ENCODE measurements around the gene GRIN2B.

GRIN2B gene

DNA sequence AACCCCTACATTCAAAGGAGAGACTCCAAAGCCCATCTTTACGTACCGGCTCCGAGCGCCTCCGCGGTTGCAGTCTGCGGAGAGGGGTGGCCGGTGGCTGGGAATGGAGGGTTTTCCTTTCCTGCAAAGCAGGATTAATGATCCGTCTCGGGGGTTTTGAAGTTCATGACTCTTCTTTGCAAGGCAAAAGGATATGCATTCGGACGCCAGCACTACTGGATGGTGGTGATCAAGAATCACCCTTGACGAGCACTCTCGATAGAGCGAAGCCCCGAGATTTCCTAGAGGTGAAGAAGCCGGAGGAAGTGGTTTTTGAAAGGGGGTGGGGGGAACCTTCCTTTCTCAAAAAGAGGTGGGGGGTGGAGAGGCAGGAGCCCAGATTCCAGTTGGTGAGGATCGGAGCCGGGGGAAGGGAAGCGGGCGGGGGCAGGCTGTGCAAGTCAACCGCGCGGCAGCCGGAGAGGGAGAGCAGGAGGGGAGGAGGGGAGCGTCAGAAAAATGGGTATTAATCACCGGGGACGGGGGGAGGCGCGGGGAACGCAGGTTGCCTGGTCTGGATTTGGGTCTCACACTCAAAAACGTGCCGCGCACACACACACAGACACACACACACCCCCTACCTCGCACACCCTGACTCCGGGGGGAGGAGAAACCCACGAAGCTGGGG lies at the start of gene GRIN2B:
TSS of gene GRIN2B (minus strand) at position 307 of the 667 bp plus-strand sequence. CDS start 115,394 bp downstream, outside the sequence.
- DNase-seq (ENCODE audit: low read depth, low spot score) = no peak

DNA sequence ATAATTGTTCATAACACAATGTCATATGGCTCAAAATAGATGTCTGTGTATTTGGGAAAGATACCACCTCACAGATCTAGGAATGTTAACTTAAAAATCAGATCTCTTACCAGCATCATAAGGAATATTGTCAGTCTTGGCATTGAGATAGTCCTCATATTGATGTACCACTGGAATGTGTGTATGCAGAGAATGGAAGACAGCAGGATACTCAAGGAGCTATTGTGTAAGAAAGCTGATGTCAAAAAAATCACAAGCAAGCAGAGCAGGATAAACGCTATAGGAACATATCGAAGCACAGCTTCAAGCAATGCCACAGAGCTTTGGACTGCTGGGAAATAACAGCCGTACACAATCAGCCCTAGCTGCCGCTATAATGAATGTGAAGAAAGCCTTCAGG lies 45.1 kb upstream of the GRIN2B start:
- DNase-seq (ENCODE audit: low read depth, low spot score) = no peak

DNA sequence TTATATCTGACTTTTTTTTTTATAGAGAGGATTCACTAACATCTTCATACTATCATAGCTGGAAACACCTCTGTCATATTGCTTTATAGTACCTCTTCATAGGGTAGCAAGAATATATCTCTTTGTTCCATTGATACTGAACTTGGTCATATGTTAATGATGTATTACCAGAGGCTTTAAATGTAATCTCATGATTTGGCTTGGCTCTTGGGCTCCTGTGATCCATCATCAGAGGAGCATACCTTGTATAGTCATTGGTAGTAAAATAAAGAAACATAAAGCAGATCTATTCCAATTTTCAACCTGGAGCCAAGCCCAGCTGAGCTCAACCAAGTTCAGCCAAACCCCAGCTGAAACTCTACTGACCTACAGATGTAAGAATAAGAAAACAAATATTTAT lies 43.2 kb upstream of the GRIN2B start:
- no peak for DNase-seq (ENCODE audit: low read depth, low spot score)

DNA sequence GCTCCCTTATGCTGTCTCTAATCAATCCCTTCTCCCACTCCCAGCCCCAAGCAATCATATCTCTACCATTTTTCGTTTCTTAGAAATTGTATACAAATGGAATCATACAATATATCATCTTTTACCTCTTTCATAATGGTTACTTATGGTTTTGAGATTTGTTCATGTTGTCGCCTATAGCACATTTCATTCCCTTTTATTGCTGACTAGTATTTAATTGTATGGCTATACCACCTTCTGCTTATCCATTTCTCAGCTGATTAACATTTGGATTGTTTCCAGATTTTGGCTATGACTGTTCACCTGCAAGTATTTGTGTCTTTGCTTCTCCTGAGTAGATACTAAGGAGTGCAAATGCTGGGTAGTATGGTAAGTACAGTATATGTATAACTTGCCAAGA lies 36.7 kb upstream of the GRIN2B start:
- DNase-seq (ENCODE audit: low read depth, low spot score) = no peak

DNA sequence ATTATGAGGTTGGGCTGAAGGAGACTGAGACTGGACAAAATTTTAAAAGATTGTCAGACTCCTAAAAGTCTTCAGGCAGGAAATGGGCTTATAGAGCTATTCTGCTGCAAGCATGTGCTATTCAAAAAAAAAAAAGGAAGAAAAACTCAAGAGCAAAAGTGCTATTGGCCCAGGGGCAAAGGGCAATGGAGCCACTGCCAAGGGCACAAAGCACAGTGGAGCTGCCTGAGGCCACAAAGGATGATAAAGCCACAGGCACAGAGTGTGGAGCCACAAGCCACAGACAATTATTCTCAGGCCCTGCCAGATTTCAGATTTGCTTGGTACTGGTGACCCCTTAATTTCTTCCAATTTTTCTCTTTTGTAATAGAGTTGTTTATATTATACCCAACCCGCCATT lies 29.6 kb upstream of the GRIN2B start:
- no peak for DNase-seq (ENCODE audit: low read depth, low spot score)

DNA sequence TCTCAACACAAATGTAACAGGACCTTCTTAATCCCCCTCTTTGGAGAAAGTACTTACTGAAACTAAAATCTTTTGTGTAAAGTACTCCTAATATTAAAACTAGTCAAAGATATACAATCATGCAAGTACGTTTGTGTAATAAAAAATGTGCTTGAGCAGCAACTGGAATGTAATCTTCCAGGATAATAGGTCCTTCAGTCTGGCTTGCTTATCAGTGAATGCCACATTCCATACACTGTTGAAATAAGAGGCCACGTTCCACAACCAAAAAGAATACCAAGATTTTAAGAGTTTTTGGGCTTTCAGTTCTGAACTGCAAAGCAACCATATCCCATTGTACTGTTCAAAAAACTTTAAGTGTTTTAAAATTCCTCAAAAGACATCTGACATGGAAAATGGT lies 26.2 kb upstream of the GRIN2B start:
- no peak for DNase-seq (ENCODE audit: low read depth, low spot score)

DNA sequence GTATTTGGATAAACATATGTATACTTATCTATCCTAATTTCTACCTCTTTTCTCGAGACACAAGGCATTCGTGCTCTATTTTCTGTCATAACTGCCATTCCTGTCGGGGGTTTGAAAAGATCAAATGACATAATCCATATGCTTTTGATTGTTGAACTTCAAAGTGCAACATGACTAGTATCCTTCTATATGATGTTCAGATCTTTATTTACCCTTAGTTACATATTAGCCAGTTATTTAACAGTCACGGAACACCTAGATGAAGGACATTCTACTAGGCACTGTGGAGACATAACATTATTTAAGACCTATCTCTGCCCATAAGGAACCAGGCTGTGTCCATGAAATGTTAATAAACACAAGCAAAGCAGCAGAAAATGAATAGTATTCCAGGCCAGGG lies 11.2 kb upstream of the GRIN2B start:
- no peak for DNase-seq (ENCODE audit: low read depth, low spot score)

DNA sequence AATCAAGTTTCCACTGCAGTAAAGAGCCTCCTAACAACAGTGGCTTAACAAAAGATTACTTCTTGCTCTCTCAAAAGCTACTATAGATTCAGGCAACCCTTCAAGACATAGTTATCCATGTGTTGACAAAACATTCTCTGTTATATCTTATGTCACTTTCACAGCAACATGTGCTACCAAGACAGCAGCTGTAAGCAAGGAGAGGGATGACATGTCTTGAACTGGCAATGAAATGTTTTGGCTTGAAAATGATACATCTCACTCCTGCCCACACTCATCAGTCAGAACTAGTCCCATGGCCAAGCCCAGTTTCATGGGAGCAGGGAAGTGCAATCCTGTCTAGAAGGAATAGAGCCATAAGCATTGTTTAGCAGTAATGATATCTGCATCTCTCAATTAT lies 10.7 kb upstream of the GRIN2B start:
- DNase-seq (ENCODE audit: low read depth, low spot score) = no peak

DNA sequence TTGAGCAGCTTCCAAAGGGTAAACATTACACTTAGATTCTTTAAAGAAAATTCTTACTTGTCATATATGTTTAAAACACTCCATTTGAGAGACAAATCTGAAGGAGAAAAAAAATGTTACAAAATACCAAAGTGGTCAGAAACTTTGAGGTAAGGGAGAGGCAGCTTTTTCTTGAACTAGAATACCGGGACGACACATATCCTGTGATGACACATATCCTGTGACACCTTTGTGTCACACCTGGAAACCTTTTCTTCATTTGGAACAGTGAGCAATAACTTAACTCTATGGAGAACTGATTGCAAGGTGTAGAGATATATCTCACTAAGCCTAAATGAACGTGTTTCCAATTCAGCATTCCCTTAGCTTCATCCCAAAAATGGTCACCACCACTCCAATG lies 4.6 kb upstream of the GRIN2B start:
- no peak for DNase-seq (ENCODE audit: low read depth, low spot score)

DNA sequence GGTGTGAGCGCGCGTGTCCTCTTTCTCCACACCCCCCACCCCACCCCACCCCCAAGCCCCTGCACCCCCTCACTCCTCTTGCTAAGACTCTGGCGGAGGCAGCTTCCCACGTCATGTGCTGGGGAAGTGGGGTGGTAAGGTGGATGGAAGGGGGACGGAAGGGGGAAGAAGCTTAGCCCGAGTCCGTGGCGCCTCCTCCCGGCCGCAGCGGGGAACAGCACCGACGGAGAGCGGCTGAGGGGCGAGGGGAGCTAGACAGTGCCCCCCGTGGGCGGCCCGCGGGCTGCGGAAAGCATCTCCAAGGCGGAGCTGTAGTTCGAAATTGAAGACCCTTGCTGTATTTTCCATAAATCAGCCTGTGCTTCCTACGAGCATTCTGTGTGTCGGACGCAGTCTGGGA lies 588 bp upstream of the GRIN2B start:
- DNase-seq (ENCODE audit: low read depth, low spot score) = no peak

DNA sequence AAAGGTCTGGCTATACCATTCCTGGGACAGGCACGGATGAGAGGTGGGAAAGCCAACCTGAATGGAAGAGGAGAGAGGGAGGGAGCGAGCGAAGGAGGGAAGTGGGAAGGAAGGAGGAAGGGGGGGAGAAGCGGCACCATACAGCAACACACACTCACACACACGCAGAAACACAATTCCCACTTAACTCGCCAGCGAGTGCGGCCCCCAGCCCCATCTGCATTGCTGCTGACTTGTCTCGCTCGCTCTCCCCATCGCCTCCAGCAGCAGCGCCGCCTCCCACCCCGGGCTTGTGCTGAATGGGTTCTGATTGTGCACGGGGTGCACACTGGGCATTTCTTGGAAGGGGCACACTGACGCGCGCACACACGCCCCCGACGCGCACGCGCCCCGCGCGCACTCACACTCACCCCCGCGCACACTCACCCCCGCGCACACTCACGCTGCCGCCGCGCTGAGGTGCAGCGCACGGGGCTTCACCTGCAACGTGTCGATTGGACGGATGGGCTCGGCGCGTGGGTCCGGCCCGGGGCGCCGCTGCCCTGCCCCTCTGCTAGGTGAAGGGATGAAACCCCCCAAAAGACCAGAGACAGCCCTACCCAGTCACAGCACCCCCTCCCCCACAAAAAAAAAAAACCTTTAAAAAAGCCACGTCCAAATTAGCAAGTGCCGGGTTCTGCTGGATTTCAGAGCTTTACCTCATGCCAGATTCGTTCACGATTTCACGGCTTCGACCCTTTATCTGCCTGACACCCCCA lies 685 bp downstream of the GRIN2B start:
- DNase-seq (ENCODE audit: low read depth, low spot score) = no peak

DNA sequence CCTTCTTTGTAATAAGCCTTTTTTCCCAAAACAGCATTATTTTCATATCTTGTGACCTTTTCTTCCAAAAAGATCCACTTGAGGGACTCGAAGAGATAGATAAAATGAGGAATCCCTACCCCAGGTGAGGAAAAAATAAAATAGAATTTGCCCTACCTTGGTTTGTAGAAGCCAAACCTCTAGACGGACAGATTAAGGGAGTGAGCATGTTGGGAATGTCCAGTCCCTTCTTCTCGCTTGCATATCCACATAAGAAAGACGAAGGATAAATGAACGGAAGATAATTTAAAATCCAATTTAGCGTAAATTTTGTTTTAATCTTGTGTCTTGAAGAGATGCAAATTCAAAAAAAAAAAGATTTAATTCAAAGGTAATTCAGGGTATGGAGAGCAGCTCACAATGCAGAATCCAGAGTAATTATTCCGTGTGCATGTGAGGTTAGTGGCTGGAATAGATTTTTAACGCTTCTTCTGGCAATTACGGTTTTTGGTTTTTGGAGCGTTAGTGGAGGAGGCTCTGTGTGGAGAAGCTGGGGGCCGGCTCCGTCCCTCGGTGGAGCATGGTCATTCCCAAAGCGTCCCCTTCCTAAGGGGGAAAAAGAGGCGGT lies 1.5 kb downstream of the GRIN2B start:
- no peak for DNase-seq (ENCODE audit: low read depth, low spot score)

DNA sequence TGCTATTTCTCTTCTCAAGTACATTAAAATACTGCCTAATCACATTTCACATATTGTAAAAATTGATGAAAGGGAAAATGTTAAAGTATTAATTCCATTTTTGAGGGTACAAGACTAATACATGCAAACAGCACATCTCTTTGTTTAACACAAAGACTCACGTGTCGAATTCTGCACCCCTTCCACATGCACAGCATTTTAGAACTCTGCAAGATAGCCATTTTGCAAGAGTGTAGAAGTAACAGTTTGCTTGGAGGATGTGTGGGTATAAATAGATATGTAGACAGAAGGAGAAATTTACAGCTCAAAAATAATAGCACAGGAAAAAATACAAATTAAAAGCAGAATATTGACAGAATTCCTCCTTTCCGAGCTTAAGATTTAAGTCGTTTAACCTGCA lies 2.5 kb downstream of the GRIN2B start:
- no peak for DNase-seq (ENCODE audit: low read depth, low spot score)

DNA sequence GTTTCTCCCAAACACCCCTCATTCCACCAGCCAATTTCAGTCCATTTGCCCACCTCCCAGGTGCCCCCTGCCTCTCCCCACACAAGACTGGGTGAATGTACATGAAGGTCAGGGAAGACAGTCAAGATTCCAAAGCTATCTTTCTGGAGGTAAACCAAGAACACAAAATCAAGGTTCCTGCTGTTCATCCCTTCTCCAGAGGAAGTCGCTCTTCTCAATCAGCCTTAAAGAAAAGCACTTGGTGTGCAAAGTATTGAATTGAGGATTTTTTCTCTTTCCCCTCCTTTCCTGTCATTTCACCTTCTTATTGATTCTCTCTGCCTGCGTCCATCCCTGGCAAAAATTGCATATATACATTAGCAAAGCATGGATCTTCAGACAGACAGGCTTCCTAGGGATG lies 4.5 kb downstream of the GRIN2B start:
- DNase-seq (ENCODE audit: low read depth, low spot score) = no peak

DNA sequence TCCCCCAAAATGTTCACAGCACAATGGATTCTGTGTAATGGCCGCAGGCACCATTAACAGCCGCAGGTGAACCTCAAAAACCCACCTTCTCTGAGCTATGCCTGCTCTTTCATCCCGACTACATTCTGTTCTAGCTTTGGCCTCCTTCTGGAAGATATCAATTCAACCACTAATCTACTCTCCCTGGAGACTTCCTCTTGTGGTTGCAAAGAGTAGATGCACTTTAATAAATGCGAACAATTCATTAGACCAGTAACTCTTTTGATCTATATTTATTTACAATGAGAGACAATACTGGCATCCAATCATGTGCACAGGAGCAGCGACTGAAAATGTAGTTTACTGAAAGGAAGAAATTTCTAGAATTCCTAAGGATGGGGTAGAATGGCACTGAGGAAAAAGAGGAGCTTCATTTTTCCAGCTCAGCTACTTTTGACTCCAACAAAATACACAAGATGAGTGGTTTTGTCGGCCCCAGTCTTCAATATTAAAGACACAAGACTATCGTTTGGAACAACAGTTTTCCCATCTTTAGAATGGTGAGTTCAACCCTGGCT lies 5.3 kb downstream of the GRIN2B start:
- DNase-seq (ENCODE audit: low read depth, low spot score) = no peak

DNA sequence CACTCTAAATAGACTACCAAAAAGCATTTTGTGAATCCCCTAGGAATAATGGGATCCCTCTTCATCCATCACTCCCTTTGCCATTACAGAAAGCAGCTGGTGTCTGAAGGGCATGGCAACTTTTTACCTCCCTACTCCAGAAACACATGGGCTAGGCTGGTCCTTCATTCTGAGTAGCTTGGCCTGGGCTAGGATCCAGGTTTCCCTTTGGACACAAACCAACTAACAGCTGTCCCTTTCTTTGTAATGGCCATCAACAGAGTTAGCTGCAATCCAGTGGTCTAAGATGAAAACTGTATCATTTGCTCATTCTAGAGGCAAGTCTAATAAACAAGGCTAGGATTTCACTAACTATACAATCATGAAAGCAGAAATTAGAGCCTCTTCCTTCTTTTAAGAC lies 7.4 kb downstream of the GRIN2B start:
- no peak for DNase-seq (ENCODE audit: low read depth, low spot score)

DNA sequence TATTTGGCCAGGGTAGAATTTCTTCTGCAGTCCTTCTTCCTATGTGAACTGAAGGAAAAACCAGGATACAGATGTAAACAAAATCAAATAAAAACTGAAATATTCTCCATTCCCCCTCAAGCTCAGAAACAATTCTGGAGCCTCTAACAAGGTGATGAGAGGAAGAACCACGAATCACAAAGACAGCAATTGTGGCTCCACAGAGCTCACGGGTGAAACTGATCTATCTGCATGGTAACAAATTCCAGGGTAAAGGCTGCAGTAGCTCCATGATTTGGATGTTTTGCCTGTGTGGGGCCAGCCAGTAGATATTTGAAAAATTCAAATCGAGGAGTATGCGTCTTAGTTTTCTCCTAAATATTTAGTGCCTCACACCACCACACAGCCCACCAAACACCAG lies 10.6 kb downstream of the GRIN2B start:
- DNase-seq (ENCODE audit: low read depth, low spot score) = no peak

DNA sequence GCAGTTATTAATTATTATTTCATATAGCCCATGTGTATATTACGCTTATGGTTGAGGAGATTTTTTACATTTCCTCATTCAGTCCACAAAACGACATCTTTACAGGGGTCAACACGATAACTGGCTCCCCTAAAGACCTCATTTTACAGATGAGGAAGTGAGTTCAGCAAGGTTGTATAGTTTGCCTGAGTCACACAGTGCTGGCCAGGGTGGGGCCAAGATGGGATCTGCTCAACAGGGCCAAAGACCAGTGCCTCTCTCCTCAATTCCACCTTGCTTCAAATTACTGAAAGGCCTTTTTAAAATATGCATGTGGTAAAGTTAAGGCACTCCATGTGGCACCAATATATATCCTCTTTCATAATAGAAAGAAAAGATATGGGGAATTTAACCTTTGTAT lies 13.1 kb downstream of the GRIN2B start:
- DNase-seq (ENCODE audit: low read depth, low spot score) = no peak

DNA sequence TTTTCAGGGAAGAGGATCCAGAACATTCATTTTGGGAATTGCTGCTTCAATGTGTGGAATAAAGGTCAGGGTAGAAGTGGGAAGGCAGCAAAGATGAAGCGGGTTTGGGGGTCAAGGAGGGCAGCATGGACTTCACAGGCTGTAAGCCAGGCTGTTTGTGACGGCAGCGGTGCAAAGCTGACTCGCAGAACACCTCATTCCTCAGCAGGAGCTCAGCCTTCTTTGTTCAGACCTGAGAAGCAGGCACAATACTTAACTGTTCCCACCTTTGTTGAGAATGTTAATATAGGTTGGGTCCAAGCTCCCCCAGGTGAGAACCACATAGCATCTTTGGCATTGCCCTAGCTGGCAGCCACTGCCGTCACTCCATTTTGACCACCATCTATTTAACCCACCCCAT lies 16.7 kb downstream of the GRIN2B start:
- no peak for DNase-seq (ENCODE audit: low read depth, low spot score)

DNA sequence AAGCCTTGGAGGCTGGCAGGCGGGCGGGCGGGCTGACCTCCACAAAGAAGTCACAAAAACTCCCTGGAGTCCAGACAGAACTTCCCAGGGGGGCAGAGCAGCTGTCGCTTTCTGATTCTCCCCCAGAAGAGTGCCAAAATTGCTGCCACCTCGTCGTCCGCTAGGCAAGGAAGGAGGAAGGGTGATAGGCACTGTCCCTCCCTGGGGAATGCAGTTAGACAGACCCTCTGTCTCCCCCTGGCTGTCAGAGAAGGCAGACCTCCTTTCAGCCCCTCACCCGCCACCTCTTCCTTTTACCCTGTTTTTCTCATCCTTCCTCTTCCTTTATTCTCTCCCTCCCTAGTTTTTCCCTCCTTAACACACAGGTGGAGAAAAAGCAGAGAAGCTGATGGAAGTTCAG lies 18.7 kb downstream of the GRIN2B start:
- DNase-seq (ENCODE audit: low read depth, low spot score) = no peak

DNA sequence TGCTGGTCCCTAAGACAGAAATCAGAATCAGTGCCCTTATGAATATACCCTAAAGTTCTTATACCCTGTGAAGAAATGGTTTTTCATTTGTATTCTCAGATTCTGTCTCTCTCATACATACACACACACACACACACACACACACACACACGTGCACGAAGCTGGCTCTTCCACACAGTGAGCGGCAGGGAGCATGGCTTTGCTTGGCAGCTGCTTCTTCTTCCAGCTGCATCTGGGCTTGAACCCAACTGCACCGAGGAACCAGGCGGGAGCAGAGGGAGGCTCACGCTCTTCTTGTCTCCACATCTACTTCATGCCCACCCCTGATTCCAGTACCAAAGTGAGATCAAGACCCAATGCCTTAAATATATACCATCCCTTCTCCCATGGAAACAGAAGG lies 19.4 kb downstream of the GRIN2B start:
- no peak for DNase-seq (ENCODE audit: low read depth, low spot score)

DNA sequence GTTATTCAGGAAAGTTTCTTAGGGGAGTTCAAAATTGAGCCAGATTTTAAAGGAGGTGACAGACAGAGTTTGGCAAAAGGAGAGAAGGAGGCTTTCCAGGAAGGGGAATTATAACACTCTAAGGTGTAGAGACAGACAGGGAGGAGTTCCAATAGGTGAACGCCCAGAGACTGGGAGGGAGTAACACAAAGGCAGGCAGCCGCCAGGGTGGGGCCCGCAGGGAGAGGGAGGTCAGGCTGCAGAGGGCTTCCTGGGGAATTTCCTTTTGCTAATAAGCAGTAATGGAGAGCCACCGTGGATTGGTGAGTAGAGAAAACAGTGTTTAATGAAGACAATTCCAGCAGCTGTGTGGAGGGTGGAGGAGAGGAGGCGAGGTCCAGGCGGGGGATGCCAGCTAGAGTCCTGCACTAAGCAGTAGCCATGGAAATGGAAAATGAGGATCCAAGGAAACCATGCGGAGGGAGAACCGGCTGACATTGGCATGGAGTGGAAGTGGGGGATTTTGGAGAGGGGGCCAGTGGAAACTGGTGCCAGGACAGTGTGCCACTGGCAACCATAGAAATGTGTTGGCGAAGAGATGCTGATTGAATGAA lies 22.2 kb downstream of the GRIN2B start:
- DNase-seq (ENCODE audit: low read depth, low spot score) = no peak
